ENCODE data around the gene STK39.

STK39 gene

GRCh38 chr2:168138901-168139300 is 108.5 kb downstream of the STK39 start:
- no peak overlapping the region for H3K4me3 ChIP-seq (replicated peaks in 1 of 2; ENCODE audit: low read depth in 2 of 2, low read length in 2 of 2)
- DNase-seq (ENCODE audit: low read depth in 2 of 2) = no peak
- TF ChIP-seq CTCF (IDR thresholded peaks at IDR 0.05; ENCODE audit: low read depth, low read length) = no peak

GRCh38 chr2:168138374-168138773 is 109.0 kb downstream of the STK39 start:
- no peak for TF ChIP-seq CTCF (IDR thresholded peaks at IDR 0.05; ENCODE audit: low read depth, low read length)
- H3K4me3 ChIP-seq (replicated peaks in 1 of 2; ENCODE audit: low read depth in 2 of 2, low read length in 2 of 2) = no peak overlapping the region
- DNase-seq (ENCODE audit: low read depth in 2 of 2) = peak in 1 of 2 donors; percentile 83

DNA sequence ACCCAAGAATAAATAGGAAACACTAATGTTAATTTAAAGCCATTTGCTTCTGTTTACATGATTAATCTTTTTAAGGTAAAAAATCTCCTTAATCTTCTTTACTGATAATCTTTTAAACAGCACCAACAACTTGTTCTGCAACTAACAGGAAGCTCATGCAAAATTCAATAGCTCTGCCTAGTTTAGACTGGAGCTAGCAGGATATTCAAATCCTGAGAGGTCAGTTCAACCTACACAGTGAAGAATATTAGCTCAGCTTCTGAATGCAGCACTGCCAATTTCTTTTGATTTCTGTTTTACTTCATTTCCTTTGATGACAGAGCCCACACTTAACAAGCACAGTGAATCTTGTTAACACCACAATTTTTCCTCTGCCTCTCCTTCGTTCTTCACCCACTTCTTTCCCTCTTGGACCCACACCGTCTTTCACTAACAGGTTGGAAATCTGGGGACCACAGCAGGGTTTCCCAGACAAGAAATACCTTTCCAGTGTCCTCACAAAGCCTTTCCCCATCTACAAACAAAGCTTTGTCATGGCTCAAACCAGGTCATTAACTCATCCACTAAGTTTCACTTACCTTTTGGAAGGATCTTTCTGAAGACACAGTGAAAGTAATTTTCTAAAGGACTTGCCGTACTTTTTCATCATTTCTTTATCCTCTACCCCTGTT is 109.8 kb downstream of the STK39 start:
- no peak for DNase-seq (ENCODE audit: low read depth in 2 of 2)
- no peak for TF ChIP-seq CTCF (IDR thresholded peaks at IDR 0.05; ENCODE audit: low read depth, low read length)
- no peak overlapping the region for H3K4me3 ChIP-seq (replicated peaks in 1 of 2; ENCODE audit: low read depth in 2 of 2, low read length in 2 of 2)

DNA sequence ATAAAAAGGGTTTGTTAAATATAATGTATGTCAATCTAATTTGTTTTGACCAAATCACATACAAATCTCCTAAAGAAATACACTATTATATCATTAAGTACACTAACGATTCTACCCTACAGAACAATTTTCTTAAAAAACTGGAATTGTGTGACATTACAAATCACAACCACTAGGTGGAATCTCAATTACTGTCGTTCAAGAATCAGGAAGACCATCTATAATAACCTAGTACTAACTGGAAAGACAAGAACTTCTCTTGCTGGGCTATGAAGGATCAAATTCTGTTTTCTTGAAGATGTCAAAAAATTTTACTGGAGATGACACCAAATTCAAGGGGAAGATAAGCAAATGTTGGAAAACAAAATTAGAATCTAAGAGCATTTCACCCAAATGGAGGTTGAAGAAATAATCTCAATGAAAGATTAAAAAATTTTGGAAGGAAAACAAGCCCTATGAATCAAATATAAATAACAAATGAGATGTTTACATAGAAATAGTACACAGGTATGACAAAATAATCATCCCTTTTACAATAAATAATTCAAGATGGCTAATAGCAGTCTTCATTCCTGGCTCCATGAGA is 110.9 kb downstream of the STK39 start:
- DNase-seq (ENCODE audit: low read depth in 2 of 2) = peak; percentile 67 to 76
- TF ChIP-seq CTCF (IDR thresholded peaks at IDR 0.05; ENCODE audit: low read depth, low read length) = peak; percentile 47
- H3K4me3 ChIP-seq (replicated peaks in 1 of 2; ENCODE audit: low read depth in 2 of 2, low read length in 2 of 2) = no peak overlapping the region

- no peak overlapping the region for H3K4me3 ChIP-seq (replicated peaks in 1 of 2; ENCODE audit: low read depth in 2 of 2, low read length in 2 of 2)
- TF ChIP-seq CTCF (IDR thresholded peaks at IDR 0.05; ENCODE audit: low read depth, low read length) = no peak
- no peak for DNase-seq (ENCODE audit: low read depth in 2 of 2)
These were observed 111.8 kb downstream of the STK39 start for GRCh38 chr2:168135630-168136029.

DNA sequence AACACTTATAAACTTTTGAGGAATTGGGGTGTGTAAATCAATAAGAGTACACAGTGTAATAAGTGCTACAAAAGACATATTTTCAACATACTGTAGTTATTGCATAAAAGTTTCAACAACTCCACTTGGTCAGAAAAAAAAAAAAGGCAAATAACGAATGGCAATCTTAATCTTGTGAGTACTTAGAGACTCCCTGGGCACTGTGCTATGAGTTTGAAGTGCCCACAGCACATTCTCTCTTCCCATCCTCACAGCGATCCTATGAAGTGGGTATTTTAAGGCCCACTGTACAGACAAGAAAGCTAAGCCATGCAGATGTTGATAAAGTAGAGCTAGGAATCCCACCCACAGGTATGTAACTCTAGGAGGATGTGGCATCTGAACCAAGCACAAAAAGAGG is 112.3 kb downstream of the STK39 start:
- no peak for DNase-seq (ENCODE audit: low read depth in 2 of 2)
- TF ChIP-seq CTCF (IDR thresholded peaks at IDR 0.05; ENCODE audit: low read depth, low read length) = no peak
- H3K4me3 ChIP-seq (replicated peaks in 1 of 2; ENCODE audit: low read depth in 2 of 2, low read length in 2 of 2) = no peak overlapping the region
